MCF 10A (cell line): ENCODE data around the gene PPARD. TPM values are rescaled to one million over a fixed set of nuclear protein-coding genes. Genes with fewer than 3 reads are reported as not detected.

ENCODE experiments used
- BruUV-seq: library from RNA; stranded (reverse); fragments of 400-500 nt; replicated peaks from 2 replicates; lab custom pipeline; 2021; lab: Mats Ljungman, UMichigan
- CTCF ChIA-PET: fragments of 300-600 bp; sonication (Branson Sonifier 250); formaldehyde crosslinking; extraction: SDS; loops from one replicate; lab custom pipeline; 2021; ENCODE audit warnings: antibody characterized with exemption, inconsistent platforms; lab: Yijun Ruan, JAX
- POLR2A ChIA-PET: fragments of 300-600, 350-650 bp; sonication (Branson Sonifier 250); formaldehyde crosslinking; extraction: SDS; loops from one replicate; lab custom pipeline; 2020; ENCODE audit warnings: antibody characterized with exemption, inconsistent platforms; lab: Yijun Ruan, JAX
- DNase-seq: peaks from one replicate; pipeline ENCODE4 v3.0.0-alpha.2; 2018; ENCODE audit not compliant: unreplicated experiment
- H3K27ac Mint-ChIP-seq: one replicate; pipeline ENCODE4 v1.8.0; 2022; ENCODE audit warnings: mild to moderate bottlenecking, low read depth, mixed read lengths; ENCODE audit not compliant: unreplicated experiment
- H3K27me3 Mint-ChIP-seq: one replicate; pipeline ENCODE4 v1.8.0; 2022; ENCODE audit warnings: mixed read lengths; ENCODE audit not compliant: insufficient read depth, unreplicated experiment
- H3K36me3 Mint-ChIP-seq: one replicate; pipeline ENCODE4 v1.8.0; 2022; ENCODE audit warnings: mild to moderate bottlenecking, moderate library complexity, mixed read lengths; ENCODE audit not compliant: insufficient read depth, unreplicated experiment
- H3K4me1 Mint-ChIP-seq: one replicate; pipeline ENCODE4 v1.8.0; 2022; ENCODE audit warnings: mixed read lengths; ENCODE audit not compliant: insufficient read depth, unreplicated experiment
- H3K4me3 Mint-ChIP-seq: one replicate; pipeline ENCODE4 v1.8.0; 2022; ENCODE audit warnings: mild to moderate bottlenecking, moderate library complexity, mixed read lengths; ENCODE audit not compliant: unreplicated experiment
- H3K9me3 Mint-ChIP-seq: one replicate; pipeline ENCODE4 v1.8.0; 2022; ENCODE audit warnings: mixed read lengths; ENCODE audit not compliant: unreplicated experiment
- intact Hi-C: fragments of 100-400 bp; cut with micrococcal nuclease; formaldehyde crosslinking; loops from 2 replicates; pipeline ENCODE4 v1.14.1; 2022
- total RNA-seq: library from RNA; stranded (reverse); gene quantifications from 2 replicates; pipeline ENCODE4 v1.2.3, GENCODE V29; 2022
- TF ChIP-seq, protein P1 (sequence below): fragments of 200-600 bp; IDR thresholded peaks from one replicate; pipeline ENCODE4 v1.8.0; 2022; ENCODE audit warnings: antibody characterized with exemption, mild to moderate bottlenecking; ENCODE audit not compliant: unreplicated experiment

PPARD gene
- total RNA-seq, 1 experiment from 2014 or later: 13.8 TPM

DNA sequence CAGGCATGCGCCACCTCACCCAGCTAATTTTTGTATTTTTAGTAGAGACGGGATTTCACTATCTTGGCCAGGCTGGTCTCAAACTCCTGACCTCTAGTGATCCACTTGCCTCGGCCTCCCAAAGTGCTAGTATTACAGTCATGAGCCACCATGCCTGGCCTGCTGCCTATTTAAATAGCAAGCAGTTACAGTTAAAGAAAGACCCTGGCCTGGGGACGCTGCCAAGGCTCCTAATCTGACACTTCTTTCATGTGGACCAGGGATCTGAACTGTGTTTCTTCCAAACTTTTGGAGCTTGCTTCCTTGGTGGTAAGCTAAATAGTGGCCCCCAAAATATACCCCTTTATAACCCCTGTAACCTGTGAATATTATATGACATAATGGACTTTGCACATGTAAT is 15.3 kb downstream of the PPARD start:
- DNase-seq: no peak
- Mint-ChIP-seq H3K4me1 (no peaks in the 10 kb centered on the region), H3K27me3 (no peaks in the 10 kb centered on the region), H3K36me3 (peaks cover 43% of the 10 kb centered on the region), H3K9me3 (no peaks in the 10 kb centered on the region), H3K27ac (no peak overlapping the region), H3K4me3 (no peak overlapping the region)
- intact Hi-C loops: no loop called here
- CTCF ChIA-PET: interaction anchor here (1.1 kb wide), 1 partner anchor 92 kb away, joined by 3 read pairs; no protein-coding TSS in a partner anchor
- POLR2A ChIA-PET: no interaction called here
- BruUV-seq: no TSS peak
- TF ChIP-seq, protein P1, sequence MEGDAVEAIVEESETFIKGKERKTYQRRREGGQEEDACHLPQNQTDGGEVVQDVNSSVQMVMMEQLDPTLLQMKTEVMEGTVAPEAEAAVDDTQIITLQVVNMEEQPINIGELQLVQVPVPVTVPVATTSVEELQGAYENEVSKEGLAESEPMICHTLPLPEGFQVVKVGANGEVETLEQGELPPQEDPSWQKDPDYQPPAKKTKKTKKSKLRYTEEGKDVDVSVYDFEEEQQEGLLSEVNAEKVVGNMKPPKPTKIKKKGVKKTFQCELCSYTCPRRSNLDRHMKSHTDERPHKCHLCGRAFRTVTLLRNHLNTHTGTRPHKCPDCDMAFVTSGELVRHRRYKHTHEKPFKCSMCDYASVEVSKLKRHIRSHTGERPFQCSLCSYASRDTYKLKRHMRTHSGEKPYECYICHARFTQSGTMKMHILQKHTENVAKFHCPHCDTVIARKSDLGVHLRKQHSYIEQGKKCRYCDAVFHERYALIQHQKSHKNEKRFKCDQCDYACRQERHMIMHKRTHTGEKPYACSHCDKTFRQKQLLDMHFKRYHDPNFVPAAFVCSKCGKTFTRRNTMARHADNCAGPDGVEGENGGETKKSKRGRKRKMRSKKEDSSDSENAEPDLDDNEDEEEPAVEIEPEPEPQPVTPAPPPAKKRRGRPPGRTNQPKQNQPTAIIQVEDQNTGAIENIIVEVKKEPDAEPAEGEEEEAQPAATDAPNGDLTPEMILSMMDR: no peak

DNA sequence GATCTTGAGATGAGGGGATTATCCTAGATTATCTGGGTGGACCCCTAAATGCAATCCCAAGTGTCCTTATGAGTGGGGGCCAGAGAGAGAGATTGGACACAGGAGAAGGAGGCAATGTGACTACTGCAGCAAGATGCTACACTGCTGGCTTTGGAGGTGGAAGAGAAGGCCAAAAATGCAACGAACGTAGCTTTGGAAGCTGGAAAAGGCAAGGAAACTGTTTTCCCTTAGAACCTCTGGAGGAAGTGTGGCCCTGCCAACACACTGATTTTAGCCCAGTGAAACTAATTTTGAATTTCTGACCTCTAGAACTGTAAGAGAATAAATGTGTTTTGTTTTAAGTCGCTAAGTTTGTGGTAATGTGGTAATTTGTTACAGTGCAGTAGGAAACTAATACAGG is 15.7 kb downstream of the PPARD start:
- CTCF ChIA-PET: no interaction called here
- peaks cover 39% of the 10 kb centered on the region for H3K36me3 Mint-ChIP-seq
- POLR2A ChIA-PET: no interaction called here
- DNase-seq: no peak
- H3K27ac Mint-ChIP-seq: no peak overlapping the region
- H3K27me3 Mint-ChIP-seq: no peaks in the 10 kb centered on the region
- H3K9me3 Mint-ChIP-seq: no peaks in the 10 kb centered on the region
- TF ChIP-seq, protein P1: no peak
- no peaks in the 10 kb centered on the region for H3K4me1 Mint-ChIP-seq
- intact Hi-C loops: no loop called here
- no peak overlapping the region for H3K4me3 Mint-ChIP-seq
- BruUV-seq: no TSS peak

DNA sequence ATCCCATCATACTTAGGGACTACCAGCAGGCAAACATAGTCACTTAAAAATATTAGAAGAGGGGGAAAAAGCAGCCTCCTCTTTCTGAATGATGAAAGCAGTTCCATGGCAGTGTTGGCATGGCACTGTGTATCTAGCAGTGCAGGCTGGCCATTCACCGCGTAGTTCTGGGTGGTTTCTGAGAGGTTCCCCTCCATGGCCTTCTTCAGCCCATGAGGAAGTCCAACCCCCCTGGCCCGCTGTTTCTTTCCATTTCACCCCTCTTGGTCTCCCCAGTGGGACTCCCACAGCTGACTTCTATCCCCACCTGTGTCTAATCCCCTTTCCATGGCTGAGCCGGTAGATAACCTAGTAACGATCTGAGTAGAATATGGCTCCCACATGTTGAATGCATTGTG is 17.0 kb downstream of the PPARD start:
- BruUV-seq: no TSS peak
- no peaks in the 10 kb centered on the region for H3K9me3 Mint-ChIP-seq
- H3K27me3 Mint-ChIP-seq: no peaks in the 10 kb centered on the region
- POLR2A ChIA-PET: interaction anchor here (0.6 kb wide), 1 partner anchor 70 kb away, joined by 3 read pairs; no protein-coding TSS in a partner anchor
- H3K36me3 Mint-ChIP-seq: peaks cover 31% of the 10 kb centered on the region
- no peaks in the 10 kb centered on the region for H3K4me1 Mint-ChIP-seq
- no peak overlapping the region for H3K27ac Mint-ChIP-seq
- no peak overlapping the region for H3K4me3 Mint-ChIP-seq
- TF ChIP-seq, protein P1: no peak
- CTCF ChIA-PET: interaction anchor here (1.0 to 1.6 kb wide), 2 partner anchors 13 to 88 kb away, joined by 3 to 4 read pairs; no protein-coding TSS in a partner anchor
- intact Hi-C loops: no loop called here
- no peak for DNase-seq

DNA sequence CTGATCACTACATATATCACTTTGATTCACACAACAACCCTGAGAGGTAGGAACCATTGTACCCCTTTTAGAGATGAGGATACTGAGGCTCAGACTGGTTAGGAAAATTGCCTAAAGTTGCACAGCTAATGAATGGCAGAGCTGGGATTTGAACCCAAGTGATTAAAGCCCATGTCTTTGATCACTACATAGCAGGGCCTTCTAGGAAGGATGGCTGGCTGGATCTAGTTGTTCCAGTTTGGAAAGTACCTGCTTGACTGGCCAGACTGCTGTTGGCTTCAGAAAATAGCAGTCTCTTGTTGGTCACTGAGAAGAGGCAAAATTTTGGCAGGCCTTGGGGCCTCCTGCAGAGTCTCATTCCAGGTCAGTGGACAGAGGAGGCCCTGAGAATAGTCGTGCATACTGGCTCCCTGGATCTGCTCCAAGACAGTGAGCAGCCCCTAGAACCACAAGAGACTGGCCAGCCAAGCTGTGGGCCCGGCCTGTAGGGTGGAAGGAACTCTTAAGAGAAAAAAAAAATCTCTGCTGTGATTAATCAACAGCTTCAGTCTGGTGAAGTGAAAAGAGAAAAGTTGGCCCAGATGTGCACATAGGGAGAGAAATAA is 17.5 kb downstream of the PPARD start:
- ChIA-PET POLR2A (interaction anchor here (0.6 kb wide), 1 partner anchor 69 kb away, joined by 3 read pairs; no protein-coding TSS in a partner anchor), CTCF (interaction anchor here (1.0 to 1.6 kb wide), 3 partner anchors 14 to 89 kb away, joined by 3 to 4 read pairs (median 4); no protein-coding TSS in a partner anchor)
- Mint-ChIP-seq H3K27ac (no peak overlapping the region), H3K9me3 (no peaks in the 10 kb centered on the region), H3K4me3 (no peak overlapping the region), H3K27me3 (no peaks in the 10 kb centered on the region), H3K4me1 (no peaks in the 10 kb centered on the region), H3K36me3 (peaks cover 26% of the 10 kb centered on the region)
- TF ChIP-seq, protein P1: no peak
- no TSS peak for BruUV-seq
- intact Hi-C loops: no loop called here
- DNase-seq: peak; percentile 47
